ENCODE data around the gene SYT1. TPM values are rescaled to one million over a fixed set of nuclear protein-coding genes. Genes with fewer than 3 reads are reported as not detected.

Gene SYT1
- total RNA-seq, 1 experiment from 2014 or later: 12.9 TPM

- peak; percentile 78 for DNase-seq (ENCODE audit: extremely low read depth, low read depth)
Observed at GRCh38 chr12:78888568-78888967, 24.0 kb downstream of the SYT1 start.

GRCh38 chr12:78891646-78892353, 27.2 kb downstream of the SYT1 start:
- DNase-seq (ENCODE audit: extremely low read depth, low read depth): no peak

- no peak for DNase-seq (ENCODE audit: extremely low read depth, low read depth)
Observed at GRCh38 chr12:78898416-78898815, 33.8 kb downstream of the SYT1 start.

- no peak for DNase-seq (ENCODE audit: extremely low read depth, low read depth)
Observed at GRCh38 chr12:78914859-78915331, 50.3 kb downstream of the SYT1 start.

GRCh38 chr12:78916845-78917480, 52.4 kb downstream of the SYT1 start:
- DNase-seq (ENCODE audit: extremely low read depth, low read depth): no peak

- no peak for DNase-seq (ENCODE audit: extremely low read depth, low read depth)
Observed at GRCh38 chr12:78917513-78917912, 52.9 kb downstream of the SYT1 start.

GRCh38 chr12:78918268-78918667, 53.7 kb downstream of the SYT1 start:
- DNase-seq (ENCODE audit: extremely low read depth, low read depth): no peak

- peak; percentile 92 for DNase-seq (ENCODE audit: extremely low read depth, low read depth)
Observed at GRCh38 chr12:78928200-78929074, 63.9 kb downstream of the SYT1 start.

GRCh38 chr12:78929075-78929418, 64.5 kb downstream of the SYT1 start:
- no peak for DNase-seq (ENCODE audit: extremely low read depth, low read depth)

- DNase-seq (ENCODE audit: extremely low read depth, low read depth): no peak
Observed at GRCh38 chr12:78931466-78931990, 67.0 kb downstream of the SYT1 start.

GRCh38 chr12:78933014-78933413, 68.4 kb downstream of the SYT1 start:
- no peak for DNase-seq (ENCODE audit: extremely low read depth, low read depth)

- DNase-seq (ENCODE audit: extremely low read depth, low read depth): no peak
Observed at GRCh38 chr12:78938341-78939084, 73.9 kb downstream of the SYT1 start.

- no peak for DNase-seq (ENCODE audit: extremely low read depth, low read depth)
Observed at GRCh38 chr12:78949532-78949931, 85.0 kb downstream of the SYT1 start.

- no peak for DNase-seq (ENCODE audit: extremely low read depth, low read depth)
Observed at GRCh38 chr12:78951803-78952551, 87.4 kb downstream of the SYT1 start.

GRCh38 chr12:78952552-78952929, 88.0 kb downstream of the SYT1 start:
- no peak for DNase-seq (ENCODE audit: extremely low read depth, low read depth)

GRCh38 chr12:78958941-78959340, 94.4 kb downstream of the SYT1 start:
- no peak for DNase-seq (ENCODE audit: extremely low read depth, low read depth)

- DNase-seq (ENCODE audit: extremely low read depth, low read depth): no peak
Observed at GRCh38 chr12:78959556-78959955, 95.0 kb downstream of the SYT1 start.

- no peak for DNase-seq (ENCODE audit: extremely low read depth, low read depth)
Observed at GRCh38 chr12:78961171-78961570, 96.6 kb downstream of the SYT1 start.

- DNase-seq (ENCODE audit: extremely low read depth, low read depth): peak; percentile 15
Observed at GRCh38 chr12:78963439-78964227, 99.1 kb downstream of the SYT1 start.

Measured in NCI-H460 (cell line).